ENCODE results near the gene VSX1.

VSX1 gene

DNA sequence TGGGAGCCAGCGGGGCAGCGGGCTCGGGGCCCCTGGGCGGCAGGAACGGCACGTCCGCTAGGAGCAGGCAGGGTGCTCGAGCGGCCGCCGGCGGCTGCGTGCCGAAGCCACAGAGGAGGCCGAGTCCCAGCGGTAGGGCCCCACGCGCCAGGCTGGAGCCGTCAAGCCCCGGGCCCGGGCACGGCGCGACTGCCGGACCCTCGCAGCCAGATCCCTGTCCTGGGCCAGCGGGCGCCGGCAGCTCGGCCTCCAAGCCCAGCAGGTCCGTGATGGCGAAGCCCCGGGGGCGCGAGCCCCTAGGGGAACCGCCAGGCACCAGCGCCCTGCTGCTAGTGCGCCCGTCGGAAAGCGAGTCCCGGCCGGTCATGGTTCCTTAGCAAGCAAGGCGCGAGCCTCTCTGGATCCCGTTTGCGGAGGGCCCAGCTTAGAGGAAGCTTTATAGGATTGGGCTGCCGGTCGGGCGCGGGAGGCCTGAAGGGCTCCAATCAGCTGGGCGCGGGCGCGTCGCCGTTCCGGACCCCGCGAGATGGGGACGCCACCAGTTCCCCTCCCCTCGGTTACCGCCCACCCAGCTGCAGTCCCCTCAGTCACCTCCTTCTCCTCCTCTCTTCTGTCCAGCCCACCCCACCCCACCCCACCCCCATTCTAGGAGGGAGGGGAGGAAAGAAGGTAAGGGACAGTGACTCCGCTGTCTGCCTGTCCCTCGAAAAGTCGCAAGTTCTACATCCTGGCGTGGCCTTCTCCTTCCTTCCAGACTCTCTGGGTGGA is at the start of gene VSX1:
Gene VSX1 (minus strand): TSS at position 412 of the 768 bp plus-strand sequence. CDS start 45 bp downstream, at position 367.
- DNase-seq, result no peak

DNA sequence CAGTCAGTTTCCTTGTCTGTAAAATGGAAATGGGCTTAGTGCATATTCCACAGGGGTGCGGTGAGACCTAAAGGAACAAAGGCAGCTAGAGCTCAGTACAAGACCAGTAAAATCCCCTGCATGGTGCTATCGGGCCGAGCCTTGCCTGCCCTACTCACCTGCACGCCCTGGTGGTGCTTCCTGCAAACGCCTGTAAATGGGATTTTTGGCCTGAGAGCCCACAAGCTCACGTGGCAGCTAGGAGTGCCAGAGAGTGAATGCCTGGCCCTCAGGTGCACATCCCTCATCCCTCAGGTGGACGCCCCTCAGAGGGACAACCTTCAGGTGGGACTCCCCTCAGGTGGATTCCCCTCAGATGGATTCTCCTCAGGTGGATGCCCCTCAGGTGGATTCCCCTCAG is 48.0 kb upstream of the VSX1 start:
- DNase-seq, result no peak

GRCh38 chr20:25129428-25129827 is 47.5 kb upstream of the VSX1 start:
- DNase-seq, result no peak

GRCh38 chr20:25128649-25129048 is 46.7 kb upstream of the VSX1 start:
- DNase-seq, result no peak

GRCh38 chr20:25127761-25128537 is 46.0 kb upstream of the VSX1 start:
- DNase-seq, result no peak

GRCh38 chr20:25126204-25127029 is 44.5 kb upstream of the VSX1 start:
- no peak for DNase-seq

GRCh38 chr20:25125636-25126035 is 43.7 kb upstream of the VSX1 start:
- no peak for DNase-seq

DNA sequence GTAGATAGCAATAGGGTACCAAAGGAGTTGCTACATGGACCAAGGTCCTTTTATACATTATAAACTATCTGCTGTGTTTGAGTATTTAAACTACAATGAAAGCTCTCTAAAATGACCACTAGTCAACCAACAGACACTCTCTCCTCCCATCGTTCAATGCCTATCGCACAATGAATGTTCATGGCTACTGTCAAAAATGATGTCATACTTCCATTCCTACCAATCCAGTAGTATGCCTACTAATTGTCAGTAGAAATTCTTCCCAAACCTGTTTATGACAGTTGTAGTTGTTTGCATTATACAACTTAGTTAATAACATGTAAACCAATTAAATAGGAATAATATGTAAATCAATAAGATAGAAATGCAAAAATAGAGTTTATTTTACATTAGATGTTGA is 39.0 kb upstream of the VSX1 start:
- no peak for DNase-seq

DNA sequence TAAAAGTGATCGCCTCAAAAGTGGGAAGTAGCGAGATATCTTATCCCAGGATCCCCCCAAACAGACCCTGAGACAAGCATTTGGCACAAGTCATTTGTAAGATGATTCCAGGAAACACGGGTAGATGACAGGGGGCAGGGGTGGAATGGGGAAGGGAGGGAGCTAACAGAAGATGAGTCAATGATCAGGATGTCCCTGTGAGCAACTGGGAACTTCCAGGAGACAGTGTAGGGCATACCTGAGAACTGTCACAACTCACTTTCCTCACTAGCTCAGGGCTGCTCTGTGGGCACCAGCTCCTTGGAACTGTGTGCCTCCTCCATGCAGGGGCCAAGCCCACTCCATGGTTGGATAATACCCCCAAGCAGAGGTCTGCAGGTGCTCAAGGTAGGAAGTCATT is 38.5 kb upstream of the VSX1 start:
- DNase-seq, result no peak

DNA sequence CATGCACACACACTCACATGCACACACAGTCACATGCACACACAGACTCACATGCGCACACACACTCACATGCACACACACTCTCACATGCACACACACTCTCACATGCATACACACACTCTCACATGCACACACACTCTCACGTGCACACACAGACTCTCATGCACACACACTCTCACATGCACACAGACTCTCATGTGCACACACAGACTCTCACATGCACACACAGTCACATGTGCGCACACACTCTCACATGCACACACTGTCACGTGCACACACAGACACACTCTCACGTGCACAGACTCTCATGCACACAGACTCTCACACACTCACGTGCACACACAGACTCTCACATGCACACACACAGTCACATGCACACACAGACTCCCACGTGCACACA is 36.6 kb upstream of the VSX1 start:
- no peak for DNase-seq

GRCh38 chr20:25117990-25118389 is 36.0 kb upstream of the VSX1 start:
- DNase-seq, result no peak

DNA sequence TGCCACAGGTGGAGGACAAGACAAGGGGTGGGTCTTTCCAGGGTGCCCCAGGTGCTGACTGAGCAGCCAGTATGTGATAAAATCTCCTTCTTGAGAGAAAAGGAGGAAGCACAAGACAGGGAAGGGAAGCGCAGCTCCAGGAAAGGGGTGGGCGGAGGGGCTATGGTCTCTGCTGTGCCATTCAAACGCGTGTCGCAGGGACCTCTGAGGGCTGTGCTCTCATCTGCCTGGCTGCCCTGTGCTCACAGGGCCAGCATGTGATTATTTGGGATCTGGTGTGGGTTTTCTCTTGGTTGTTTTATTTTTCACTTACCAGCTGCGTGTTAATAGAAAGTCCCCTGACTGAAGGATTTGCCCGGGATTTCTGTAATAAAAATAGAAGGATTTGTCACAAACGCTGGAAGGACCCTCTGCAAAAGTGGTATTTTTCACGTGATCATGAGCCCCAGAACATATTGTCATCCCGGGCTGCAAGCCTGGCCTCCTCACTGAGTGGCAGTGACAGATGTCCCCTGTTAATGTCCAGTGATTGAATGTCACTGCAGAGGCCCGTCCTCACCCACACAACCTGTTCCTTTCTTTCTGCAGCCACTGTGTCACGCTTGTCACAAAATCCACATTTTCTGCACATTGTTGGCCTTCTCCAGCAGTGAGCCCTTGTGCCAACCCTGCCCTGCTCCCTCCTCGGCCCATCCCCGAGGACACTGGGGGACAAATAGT is 35.0 kb upstream of the VSX1 start:
- no peak for DNase-seq

- no peak for DNase-seq
Observed at GRCh38 chr20:25103526-25103925, 21.6 kb upstream of the VSX1 start.

DNA sequence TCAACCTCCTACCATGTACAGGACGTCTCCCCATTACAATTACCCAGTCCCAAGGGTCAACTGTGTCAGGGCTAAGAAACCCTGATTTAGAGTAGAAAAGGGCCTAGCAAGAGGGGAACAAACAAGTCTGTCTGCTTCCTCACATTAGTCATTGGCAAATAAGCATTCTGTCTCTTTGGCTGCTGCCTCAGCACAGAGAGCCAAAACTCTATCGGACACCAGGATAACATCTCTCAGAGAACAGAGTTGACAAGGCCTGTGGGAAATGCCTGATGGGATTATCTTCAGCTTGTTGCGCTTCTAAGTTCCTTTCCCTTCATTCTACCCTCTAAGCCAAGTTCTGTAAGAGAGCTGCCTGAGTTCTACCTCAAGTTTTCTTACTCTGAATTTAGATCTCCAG is 19.0 kb upstream of the VSX1 start:
- no peak for DNase-seq

DNA sequence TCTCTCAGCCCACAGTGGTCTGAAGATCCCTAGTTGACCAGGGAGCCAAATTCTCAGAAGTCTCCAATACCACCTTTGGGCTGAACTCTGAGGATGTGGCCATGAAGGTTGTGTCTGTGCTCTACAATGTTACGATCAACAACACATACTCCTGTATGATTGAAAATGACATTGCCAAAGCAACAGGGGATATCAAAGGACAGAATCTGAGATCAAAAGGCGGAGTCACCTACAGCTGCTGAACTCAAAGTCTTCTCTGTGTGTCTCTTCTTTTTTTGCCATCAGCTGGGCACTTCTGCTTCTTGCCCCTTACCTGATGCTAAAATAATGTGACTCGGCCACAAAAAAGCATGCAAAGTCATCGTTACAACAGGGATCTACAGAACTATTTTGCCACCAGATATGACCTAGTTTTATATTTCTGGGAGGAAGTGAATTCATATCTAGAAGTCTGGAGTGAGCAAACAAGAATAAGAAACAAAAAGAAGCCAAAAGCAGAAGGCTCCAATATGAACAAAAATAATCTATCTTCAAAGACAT is 17.7 kb upstream of the VSX1 start:
- no peak for DNase-seq

DNA sequence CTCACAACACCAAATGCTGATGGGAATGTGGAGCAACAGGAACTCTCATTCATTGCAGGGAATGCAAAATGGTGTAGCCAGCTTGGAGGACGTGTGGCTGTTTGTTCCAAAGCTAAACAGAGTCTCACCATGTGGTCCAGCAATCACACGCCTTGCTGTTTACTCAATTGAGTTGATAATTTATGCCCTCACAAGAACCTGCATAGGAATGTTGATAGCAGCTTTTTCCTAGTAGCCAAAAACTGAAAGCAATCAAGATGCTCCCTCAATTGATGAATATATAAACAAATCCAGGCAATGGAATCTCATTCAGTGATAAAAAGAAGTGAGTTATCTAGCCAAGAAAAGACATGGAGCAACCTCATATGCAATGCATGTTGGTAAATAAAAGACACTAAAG is 15.6 kb upstream of the VSX1 start:
- DNase-seq, result no peak

- peak; percentile 83 for DNase-seq
Observed at GRCh38 chr20:25090492-25091429, 8.8 kb upstream of the VSX1 start.

DNA sequence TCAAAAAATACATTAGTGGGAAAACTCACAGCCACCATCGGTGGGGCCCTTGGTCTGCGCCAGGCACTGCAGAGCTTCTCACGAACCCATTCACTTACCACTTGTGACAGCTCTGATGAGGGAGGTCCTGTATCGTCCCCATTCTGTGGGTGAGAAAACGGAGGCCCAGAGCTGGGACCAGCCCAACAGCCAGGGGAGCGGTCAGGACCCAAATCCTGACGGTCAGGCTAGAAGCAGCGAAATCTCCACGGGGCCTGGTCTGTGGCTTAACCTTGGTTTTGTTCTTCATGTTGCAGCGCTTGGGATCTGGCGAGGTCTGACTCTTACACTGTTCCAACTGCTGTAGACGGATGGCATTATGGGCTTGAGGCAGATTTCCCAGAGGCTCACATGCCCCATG is 7.7 kb upstream of the VSX1 start:
- no peak for DNase-seq

DNA sequence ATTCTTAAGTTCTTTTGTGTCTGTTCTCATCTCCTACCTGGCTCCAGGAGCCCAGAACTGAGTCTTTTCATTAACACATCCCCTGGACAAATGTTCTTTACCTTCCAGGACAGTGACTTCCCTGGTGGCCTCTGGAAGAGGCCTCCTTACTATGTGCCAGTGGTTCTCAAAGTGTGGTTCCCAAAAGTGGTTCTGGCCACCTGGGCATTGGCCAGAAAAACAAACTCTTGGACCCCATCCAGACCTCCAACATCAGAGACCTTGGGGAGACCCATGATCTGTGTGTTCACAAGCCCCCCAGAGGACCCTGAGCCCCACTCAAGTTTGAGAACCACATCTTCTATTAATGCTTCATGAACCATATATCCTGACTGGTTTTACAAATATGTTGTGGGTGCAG is 7.2 kb upstream of the VSX1 start:
- no peak for DNase-seq

DNA sequence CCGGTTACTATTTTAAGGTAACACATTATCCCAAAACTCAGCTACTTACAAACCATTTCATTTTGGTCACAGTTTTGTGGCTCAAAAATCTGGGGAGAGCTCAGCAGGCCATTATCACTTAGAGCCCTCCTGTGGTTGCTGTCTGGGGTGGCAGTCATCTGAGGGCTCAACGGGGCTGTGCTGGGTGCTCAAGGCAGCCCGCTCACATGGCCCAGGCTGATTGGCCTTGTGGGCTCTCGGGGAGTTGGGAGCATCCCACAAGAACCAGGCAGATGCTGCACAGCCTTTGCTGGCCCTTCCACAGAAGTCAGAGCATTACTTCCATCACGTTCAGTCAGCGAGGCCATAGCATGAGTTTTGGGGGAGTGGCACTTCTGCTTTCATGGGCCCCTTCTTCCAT is 6.3 kb upstream of the VSX1 start:
- DNase-seq, result no peak

GRCh38 chr20:25087186-25087929 is 5.4 kb upstream of the VSX1 start:
- DNase-seq, result peak; percentile 8

Data from NCI-H1092 treated with DMSO at 0.1 percent for 48 hours (cell line).